Raji (cell line): ENCODE data around the gene PPP4C.

ENCODE experiments used
- POLR2A ChIP-seq: IDR thresholded peaks from 2 replicates; pipeline ENCODE4 v1.6.1; 2011; ENCODE audit warnings: low read depth, low read length, control low read depth; ENCODE audit not compliant: insufficient read depth

PPP4C gene

GRCh38 chr16:30066761-30067583 lies 8.8 kb upstream of the PPP4C start:
- TF ChIP-seq POLR2A = no peak

- TF ChIP-seq POLR2A = no peak
Observed at GRCh38 chr16:30067584-30067916, 8.2 kb upstream of the PPP4C start.

GRCh38 chr16:30068333-30068732 lies 7.5 kb upstream of the PPP4C start:
- TF ChIP-seq POLR2A = no peak

GRCh38 chr16:30068750-30069610 lies 6.8 kb upstream of the PPP4C start:
- TF ChIP-seq POLR2A = no peak

- TF ChIP-seq POLR2A = no peak
Observed at GRCh38 chr16:30069611-30070462, 6.0 kb upstream of the PPP4C start.

- no peak for TF ChIP-seq POLR2A
Observed at GRCh38 chr16:30070490-30070889, 5.3 kb upstream of the PPP4C start.

- TF ChIP-seq POLR2A = no peak
Observed at GRCh38 chr16:30076276-30076791, 540 bp downstream of the PPP4C start.

GRCh38 chr16:30077656-30078055 lies 1.9 kb downstream of the PPP4C start:
- no peak for TF ChIP-seq POLR2A

- TF ChIP-seq POLR2A = no peak
Observed at GRCh38 chr16:30078744-30079143, 3.0 kb downstream of the PPP4C start.

GRCh38 chr16:30079480-30079879 lies 3.7 kb downstream of the PPP4C start:
- TF ChIP-seq POLR2A = no peak

GRCh38 chr16:30082545-30083090 lies 6.8 kb downstream of the PPP4C start:
- TF ChIP-seq POLR2A = no peak

- no peak for TF ChIP-seq POLR2A
Observed at GRCh38 chr16:30083216-30084055, 7.6 kb downstream of the PPP4C start.

GRCh38 chr16:30084096-30084815 lies 8.5 kb downstream of the PPP4C start:
- TF ChIP-seq POLR2A = no peak
